Tibial nerve (tissue), 4 donors: ENCODE results near the gene BCAS3. TPM values are rescaled to one million over a fixed set of nuclear protein-coding genes. Genes with fewer than 3 reads are reported as not detected.

Experiments
- DNase-seq, 2 donors: peaks; one replicate each; pipeline ENCODE4 v3.0.0-alpha.2; 2019; ENCODE audit warnings: low spot score in 2 of 2
- H3K27ac ChIP-seq, 4 donors: fragments of 200-600 bp; sonication (generic) in 3 of 4; one replicate each; pipeline ENCODE4 v1.5.1; 2017 to 2019; ENCODE audit warnings: mild to moderate bottlenecking in 1 of 4
- H3K27me3 ChIP-seq, 2 donors: fragments of 200-600 bp; sonication (generic) in 1 of 2; one replicate each; pipeline versions ENCODE4 v1.5.1 to v1.6.0; 2017 to 2019
- H3K36me3 ChIP-seq, 3 donors: fragments of 200-600 bp; sonication (generic); one replicate each; pipeline ENCODE4 v1.5.1; 2018 to 2019
- H3K4me1 ChIP-seq, 4 donors: fragments of 200-600 bp; sonication (generic) in 3 of 4; one replicate each; pipeline ENCODE4 v1.5.1; 2017 to 2019
- H3K4me3 ChIP-seq, 4 donors: fragments of 200-600 bp; sonication (generic) in 3 of 4; one replicate each; pipeline ENCODE4 v1.5.1; 2017 to 2019; ENCODE audit warnings: mild to moderate bottlenecking in 1 of 4, moderate library complexity in 1 of 4
- H3K9me3 ChIP-seq, 4 donors: fragments of 200-600 bp; sonication (generic) in 3 of 4; one replicate each; pipeline ENCODE4 v1.5.1; 2017 to 2019
- CTCF ChIP-seq, 5 experiments: fragments of 200-600 bp in 3 of 5; fragments of 450-650 bp in 2 of 5; sonication (generic) in 3 of 5; IDR thresholded peaks; one replicate each; pipeline ENCODE4 v1.5.1; 2016 to 2019; ENCODE audit warnings: antibody characterized with exemption in 5 of 5, mild to moderate bottlenecking in 3 of 5, moderate library complexity in 2 of 5
- EP300 ChIP-seq, 2 donors: sonication (generic); formaldehyde crosslinking; IDR thresholded peaks; one replicate each; pipeline ENCODE4 v1.6.1; 2017; ENCODE audit warnings: antibody characterized with exemption in 2 of 2, mild to moderate bottlenecking in 1 of 2
- POLR2A ChIP-seq, 2 donors: fragments of 450-650 bp; IDR thresholded peaks; one replicate each; pipeline ENCODE4 v1.6.1; 2017; ENCODE audit warnings: antibody characterized with exemption in 2 of 2, mild to moderate bottlenecking in 2 of 2, moderate library complexity in 2 of 2
- WGBS, 2 donors: methylation state at CpG; one replicate each; pipeline ENCODE4 v1.1.5; 2018; 5-methylcytosine and 5-hydroxymethylcytosine counted together
- total RNA-seq, 4 donors: library from RNA; depleted of rRNA; stranded (reverse); fragments of >200 nt; gene quantifications; one replicate each; pipeline ENCODE4 v1.1.0, GENCODE V29; 2016

The BCAS3 gene
- total RNA-seq, 4 donors from 2014 or later = 26.4 to 48.1 (median 44.8) TPM

GRCh38 chr17:60832631-60833030 is 155.0 kb downstream of the BCAS3 start:
- Histone ChIP-seq H3K27ac (no peak overlapping the region), H3K4me3 (no peak overlapping the region), H3K4me1 (peaks cover 0 to 20% (median 1%) of the 10 kb centered on the region in 4 donors), H3K27me3 (no peaks in the 10 kb centered on the region), H3K9me3 (no peaks in the 10 kb centered on the region), H3K36me3 (no peaks in the 10 kb centered on the region)
- TF ChIP-seq EP300 (IDR thresholded peaks at IDR 0.05) = no peak
- no peak for TF ChIP-seq POLR2A (IDR thresholded peaks at IDR 0.05)
- no peak for TF ChIP-seq CTCF (IDR thresholded peaks at IDR 0.05)
- no peak for DNase-seq

GRCh38 chr17:60840456-60840855 is 162.8 kb downstream of the BCAS3 start:
- no peaks in the 10 kb centered on the region for H3K4me1 ChIP-seq
- H3K9me3 ChIP-seq = no peaks in the 10 kb centered on the region
- H3K36me3 ChIP-seq = no peaks in the 10 kb centered on the region
- WGBS, 2 donors = 55 to 72% methylated on average over 3 of the region's 3 CpGs
- no peak overlapping the region for H3K4me3 ChIP-seq
- DNase-seq = no peak
- no peak for TF ChIP-seq CTCF (IDR thresholded peaks at IDR 0.05)
- no peak for TF ChIP-seq EP300 (IDR thresholded peaks at IDR 0.05)
- TF ChIP-seq POLR2A (IDR thresholded peaks at IDR 0.05) = no peak
- no peaks in the 10 kb centered on the region for H3K27me3 ChIP-seq
- no peak overlapping the region for H3K27ac ChIP-seq

GRCh38 chr17:60845012-60845411 is 167.4 kb downstream of the BCAS3 start:
- H3K36me3 ChIP-seq = no peaks in the 10 kb centered on the region
- no peak for TF ChIP-seq POLR2A (IDR thresholded peaks at IDR 0.05)
- TF ChIP-seq EP300 (IDR thresholded peaks at IDR 0.05) = no peak
- no peak for TF ChIP-seq CTCF (IDR thresholded peaks at IDR 0.05)
- H3K9me3 ChIP-seq = no peaks in the 10 kb centered on the region
- no peak overlapping the region for H3K27ac ChIP-seq
- H3K4me1 ChIP-seq = peaks cover 0 to 8% (median 4%) of the 10 kb centered on the region in 4 donors
- no peak overlapping the region for H3K4me3 ChIP-seq
- DNase-seq = no peak
- no peaks in the 10 kb centered on the region for H3K27me3 ChIP-seq
- WGBS, 2 donors = 95 to 96% methylated on average over 6 of the region's 6 CpGs

- H3K9me3 ChIP-seq = no peaks in the 10 kb centered on the region
- WGBS, 2 donors = 66 to 71% methylated on average over 1 of the region's 1 CpG
- no peak overlapping the region for H3K27ac ChIP-seq
- H3K36me3 ChIP-seq = no peaks in the 10 kb centered on the region
- H3K4me3 ChIP-seq = no peak overlapping the region
- DNase-seq = no peak
- H3K27me3 ChIP-seq = no peaks in the 10 kb centered on the region
- peaks cover 0 to 8% (median 4%) of the 10 kb centered on the region in 4 donors for H3K4me1 ChIP-seq
- no peak for TF ChIP-seq CTCF (IDR thresholded peaks at IDR 0.05)
- TF ChIP-seq POLR2A (IDR thresholded peaks at IDR 0.05) = no peak
- no peak for TF ChIP-seq EP300 (IDR thresholded peaks at IDR 0.05)
Observed at GRCh38 chr17:60846175-60846574, 168.5 kb downstream of the BCAS3 start.

- Histone ChIP-seq H3K9me3 (no peaks in the 10 kb centered on the region), H3K4me1 (peaks cover 0 to 8% (median 4%) of the 10 kb centered on the region in 4 donors), H3K27ac (no peak overlapping the region), H3K36me3 (no peaks in the 10 kb centered on the region), H3K4me3 (no peak overlapping the region), H3K27me3 (no peaks in the 10 kb centered on the region)
- no peak for DNase-seq
- no peak for TF ChIP-seq POLR2A (IDR thresholded peaks at IDR 0.05)
- TF ChIP-seq EP300 (IDR thresholded peaks at IDR 0.05) = no peak
- TF ChIP-seq CTCF (IDR thresholded peaks at IDR 0.05) = no peak
- WGBS, 2 donors = 76 to 79% methylated on average over 17 of the region's 17 CpGs
Observed at GRCh38 chr17:60851181-60851580, 173.5 kb downstream of the BCAS3 start.
